Stimulated activated CD8-positive, alpha-beta memory T cell treated with anti-CD3 and anti-CD28 coated beads, Interleukin-15, amount 100 ng/mL, for 24 hours (primary cell): ENCODE data around the gene CLDN2.

Source experiments
- DNase-seq: peaks from one replicate; pipeline ENCODE4 v3.0.0-alpha.2; 2020; ENCODE audit warnings: low read depth

Gene CLDN2

GRCh38 chrX:106927023-106927422 lies 6.8 kb downstream of the CLDN2 start:
- no peak for DNase-seq

- DNase-seq, result no peak
Observed at GRCh38 chrX:106927700-106928099, 7.5 kb downstream of the CLDN2 start.

GRCh38 chrX:106928227-106928626 lies 8.0 kb downstream of the CLDN2 start:
- no peak for DNase-seq

GRCh38 chrX:106931831-106932491 lies 11.8 kb downstream of the CLDN2 start:
- no peak for DNase-seq

- DNase-seq, result no peak
Observed at GRCh38 chrX:106932492-106932923, 12.3 kb downstream of the CLDN2 start.

- no peak for DNase-seq
Observed at GRCh38 chrX:106932960-106933537, 12.8 kb downstream of the CLDN2 start.

- DNase-seq, result no peak
Observed at GRCh38 chrX:106933538-106933961, 13.3 kb downstream of the CLDN2 start.

GRCh38 chrX:106935175-106935574 lies 15.0 kb downstream of the CLDN2 start:
- DNase-seq, result no peak

GRCh38 chrX:106936246-106936645 lies 16.0 kb downstream of the CLDN2 start:
- DNase-seq, result no peak

GRCh38 chrX:106939566-106939965 lies 19.4 kb downstream of the CLDN2 start:
- no peak for DNase-seq

- no peak for DNase-seq
Observed at GRCh38 chrX:106940068-106940467, 19.9 kb downstream of the CLDN2 start.

GRCh38 chrX:106946464-106946863 lies 26.3 kb downstream of the CLDN2 start:
- DNase-seq, result no peak

- DNase-seq, result no peak
Observed at GRCh38 chrX:106948641-106949040, 28.4 kb downstream of the CLDN2 start.

GRCh38 chrX:106949366-106949765 lies 29.2 kb downstream of the CLDN2 start:
- no peak for DNase-seq

GRCh38 chrX:106950381-106950780 lies 30.2 kb downstream of the CLDN2 start:
- no peak for DNase-seq

- no peak for DNase-seq
Observed at GRCh38 chrX:106951230-106951629, 31.0 kb downstream of the CLDN2 start.

- no peak for DNase-seq
Observed at GRCh38 chrX:106952089-106952488, 31.9 kb downstream of the CLDN2 start.

- DNase-seq, result no peak
Observed at GRCh38 chrX:106952538-106952937, 32.3 kb downstream of the CLDN2 start.

GRCh38 chrX:106952988-106953387 lies 32.8 kb downstream of the CLDN2 start:
- no peak for DNase-seq

- no peak for DNase-seq
Observed at GRCh38 chrX:106954041-106954440, 33.8 kb downstream of the CLDN2 start.

GRCh38 chrX:106955004-106955772 lies 35.0 kb downstream of the CLDN2 start:
- no peak for DNase-seq

GRCh38 chrX:106957856-106958255 lies 37.7 kb downstream of the CLDN2 start:
- no peak for DNase-seq

GRCh38 chrX:106959901-106960300 lies 39.7 kb downstream of the CLDN2 start:
- DNase-seq, result no peak
